ENCODE data around the gene PRKCE. TPM values are rescaled to one million over a fixed set of nuclear protein-coding genes. Genes with fewer than 3 reads are reported as not detected.

The PRKCE gene
- total RNA-seq, 2 experiments from 2014 or later = 24.9 to 26.2 TPM

GRCh38 chr2:46086578-46087070, 435.1 kb downstream of the PRKCE start:
- POLR2A ChIA-PET = no interaction called here

GRCh38 chr2:46087492-46087891, 436.0 kb downstream of the PRKCE start:
- Histone ChIP-seq H3K9me3 (ENCODE audit: control insufficient read depth in 1 of 2, insufficient read depth in 1 of 2, low read length in 2 of 2) (no peaks in the 10 kb centered on the region), H3K4me1 (ENCODE audit: insufficient read depth, low read length) (peaks cover under 1% of the 10 kb centered on the region), H3K27ac (ENCODE audit: low read depth in 1 of 2, low read length in 2 of 2) (no peak overlapping the region), H3K4me3 (ENCODE audit: low read length) (no peak overlapping the region), H3K27me3 (ENCODE audit: control insufficient read depth in 1 of 2, insufficient read depth in 2 of 2, low read length in 2 of 2) (no peaks in the 10 kb centered on the region), H3K36me3 (ENCODE audit: insufficient read depth, low read length) (peaks cover 5% of the 10 kb centered on the region)
- POLR2A ChIA-PET = no interaction called here
- CTCF ChIA-PET = no interaction called here
- no peak for TF ChIP-seq CTCF (IDR thresholded peaks at IDR 0.05)
- H3K4me3 Mint-ChIP-seq = no peak overlapping the region
- H3K4me1 Mint-ChIP-seq (ENCODE audit: low read depth) = peaks cover under 1% of the 10 kb centered on the region
- intact Hi-C loops (cut with DNase I, micrococcal nuclease) = no loop called here
- H3K27ac Mint-ChIP-seq = no peak overlapping the region
- no peaks in the 10 kb centered on the region for H3K27me3 Mint-ChIP-seq
- ATAC-seq (ENCODE audit: poor library complexity) (no peak), DNase-seq (no peak)
- no peaks in the 10 kb centered on the region for H3K9me3 Mint-ChIP-seq
- H3K36me3 Mint-ChIP-seq (ENCODE audit: low read depth) = peaks cover 36% of the 10 kb centered on the region

More at GRCh38 chr2:46086578-46087070, 435.1 kb downstream of the PRKCE start:
- no peak for TF ChIP-seq CTCF (IDR thresholded peaks at IDR 0.05)
- ATAC-seq (ENCODE audit: poor library complexity) = no peak
- Histone ChIP-seq H3K36me3 (ENCODE audit: insufficient read depth, low read length) (peaks cover 5% of the 10 kb centered on the region), H3K27ac (ENCODE audit: low read depth in 1 of 2, low read length in 2 of 2) (no peak overlapping the region), H3K4me3 (ENCODE audit: low read length) (no peak overlapping the region), H3K27me3 (ENCODE audit: control insufficient read depth in 1 of 2, insufficient read depth in 2 of 2, low read length in 2 of 2) (no peaks in the 10 kb centered on the region), H3K4me1 (ENCODE audit: insufficient read depth, low read length) (peaks cover 6% of the 10 kb centered on the region), H3K9me3 (ENCODE audit: control insufficient read depth in 1 of 2, insufficient read depth in 1 of 2, low read length in 2 of 2) (no peaks in the 10 kb centered on the region)
- Mint-ChIP-seq H3K27me3 (no peaks in the 10 kb centered on the region), H3K4me1 (ENCODE audit: low read depth) (peaks cover 7% of the 10 kb centered on the region), H3K27ac (no peak overlapping the region), H3K36me3 (ENCODE audit: low read depth) (peaks cover 36% of the 10 kb centered on the region), H3K4me3 (no peak overlapping the region), H3K9me3 (no peaks in the 10 kb centered on the region)
- intact Hi-C loops (cut with DNase I, micrococcal nuclease) = no loop called here
- CTCF ChIA-PET = no interaction called here
- no peak for DNase-seq

DNA sequence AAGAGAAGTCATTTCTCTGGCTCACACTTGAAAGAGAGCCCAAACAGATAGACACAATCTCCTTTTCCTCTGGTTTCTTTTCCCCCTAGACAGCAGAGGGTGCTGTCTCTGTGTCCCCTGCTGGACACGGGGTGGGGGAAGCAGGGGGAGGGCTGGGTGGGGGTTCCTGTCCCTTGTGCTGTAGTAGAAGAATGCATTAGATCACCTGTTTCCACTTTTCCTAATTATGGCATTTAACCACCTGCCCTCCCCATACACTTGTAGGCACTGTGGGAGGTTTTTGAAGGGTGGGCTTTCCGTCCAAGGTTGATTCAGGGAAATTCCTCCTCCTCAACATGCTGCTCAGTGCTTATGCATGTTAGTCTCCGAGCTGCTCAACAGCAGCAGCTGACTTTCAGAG, 439.5 kb downstream of the PRKCE start:
- no peak overlapping the region for H3K4me3 ChIP-seq (ENCODE audit: low read length)
- H3K4me1 ChIP-seq (ENCODE audit: insufficient read depth, low read length) = no peaks in the 10 kb centered on the region
- ChIA-PET CTCF (no interaction called here), POLR2A (no interaction called here)
- H3K9me3 Mint-ChIP-seq = no peaks in the 10 kb centered on the region
- H3K36me3 Mint-ChIP-seq (ENCODE audit: low read depth) = peaks cover 49% of the 10 kb centered on the region
- no peaks in the 10 kb centered on the region for H3K4me1 Mint-ChIP-seq (ENCODE audit: low read depth)
- TF ChIP-seq CTCF (IDR thresholded peaks at IDR 0.05) = no peak
- ATAC-seq (ENCODE audit: poor library complexity) (no peak), DNase-seq (no peak)
- no peak overlapping the region for H3K4me3 Mint-ChIP-seq
- H3K9me3 ChIP-seq (ENCODE audit: control insufficient read depth in 1 of 2, insufficient read depth in 1 of 2, low read length in 2 of 2) = no peaks in the 10 kb centered on the region
- no peaks in the 10 kb centered on the region for H3K27me3 ChIP-seq (ENCODE audit: control insufficient read depth in 1 of 2, insufficient read depth in 2 of 2, low read length in 2 of 2)
- peaks cover 5% of the 10 kb centered on the region for H3K36me3 ChIP-seq (ENCODE audit: insufficient read depth, low read length)
- H3K27ac Mint-ChIP-seq = no peak overlapping the region
- no peaks in the 10 kb centered on the region for H3K27me3 Mint-ChIP-seq
- intact Hi-C loops (cut with DNase I, micrococcal nuclease) = no loop called here
- no peak overlapping the region for H3K27ac ChIP-seq (ENCODE audit: low read depth in 1 of 2, low read length in 2 of 2)
